Activated T-cell treated with anti-CD3 and anti-CD28 coated beads for 24 hours (primary cell): Measurements from ENCODE around the gene TRAF2.
"Not testable (repeated sequence)": the region's sequence is repeated elsewhere in the genome, so short reads cannot be mapped to it uniquely, and the experiment has no call there.

Experiments
- DNase-seq: peaks from one replicate; pipeline ENCODE4 v3.0.0-alpha.2; 2020; ENCODE audit warnings: low read depth

TRAF2 gene

DNA sequence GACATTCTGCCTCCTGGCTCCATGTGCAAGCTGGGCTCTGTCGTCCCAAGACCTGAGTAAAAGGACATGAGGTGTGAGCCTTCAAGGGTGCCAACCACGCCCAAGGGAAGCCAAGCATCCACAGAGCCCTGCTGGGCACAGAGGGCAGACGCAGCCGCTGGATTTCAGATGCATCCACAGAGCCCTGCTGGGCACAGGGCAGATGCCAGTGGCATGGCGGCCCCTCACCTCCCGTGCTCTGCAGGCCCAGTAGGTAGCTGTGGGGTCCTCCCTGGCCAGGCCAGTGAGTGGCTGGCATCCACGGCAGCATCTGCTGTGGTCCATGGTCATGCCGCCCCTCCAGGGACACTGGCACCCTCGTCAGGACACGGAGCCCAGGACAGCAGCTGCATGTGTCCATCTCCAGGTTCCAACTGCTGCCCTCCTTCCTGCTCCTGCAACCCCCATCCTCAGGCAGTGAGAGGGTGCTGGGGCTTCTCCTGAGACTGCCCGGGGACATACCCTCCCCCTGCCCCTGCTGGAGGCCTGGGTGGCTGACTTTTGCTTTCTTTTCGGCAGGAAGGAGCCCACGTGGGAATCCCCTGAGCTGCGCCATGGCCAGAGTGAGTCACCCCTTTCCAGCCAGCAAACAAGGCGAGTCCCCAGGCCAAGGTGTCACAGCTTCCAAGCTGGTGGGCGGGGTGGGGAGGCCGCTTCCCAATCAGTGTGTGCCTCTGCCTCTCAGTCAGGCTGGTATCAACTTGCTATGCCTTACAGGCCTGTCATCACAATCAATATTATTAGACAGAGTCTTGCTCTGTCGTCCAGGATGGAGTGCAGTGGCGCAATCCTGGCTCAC, 4.0 kb upstream of the TRAF2 start:
- peak; percentile 87 for DNase-seq

DNA sequence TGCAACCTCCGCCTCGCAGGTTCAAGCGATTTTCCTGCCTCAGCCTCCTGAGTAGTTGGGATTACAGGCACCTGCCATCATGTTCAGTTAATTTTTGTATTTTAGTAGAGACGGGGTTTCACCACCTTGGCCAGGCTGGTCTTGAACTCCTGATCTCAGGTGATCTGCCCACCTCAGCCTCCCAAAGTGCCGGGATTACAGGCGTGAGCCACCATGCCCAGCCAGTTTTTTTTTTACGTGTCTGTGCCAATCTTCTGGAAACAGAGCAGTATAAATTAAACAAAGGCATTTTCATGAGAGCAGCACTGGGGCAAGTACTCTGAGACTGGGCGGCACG, 3.4 kb upstream of the TRAF2 start:
- DNase-seq = not testable (repeated sequence)

- not testable (repeated sequence) for DNase-seq
These were observed 2.6 kb upstream of the TRAF2 start for GRCh38 chr9:136883670-136884069.

GRCh38 chr9:136886610-136887597, 588 bp downstream of the TRAF2 start:
- no peak for DNase-seq

GRCh38 chr9:136888454-136888853, 2.1 kb downstream of the TRAF2 start:
- DNase-seq = no peak

DNA sequence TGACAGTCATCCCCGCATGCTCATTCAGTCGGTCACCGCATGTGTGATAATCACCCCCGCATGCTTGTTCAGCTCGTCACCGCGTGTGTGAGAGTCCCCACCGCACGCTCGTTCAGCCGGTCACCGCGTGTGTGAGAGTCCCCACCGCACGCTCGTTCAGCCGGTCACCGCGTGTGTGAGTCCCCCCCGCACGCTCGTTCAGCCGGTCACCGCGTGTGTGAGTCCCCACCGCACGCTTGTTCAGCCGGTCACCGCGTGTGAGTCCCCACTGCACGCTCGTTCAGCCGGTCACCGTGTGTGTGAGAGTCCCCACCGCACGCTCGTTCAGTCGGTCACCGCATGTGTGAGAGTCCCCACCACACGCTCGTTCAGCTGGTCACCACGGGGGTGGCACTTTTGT, 3.5 kb downstream of the TRAF2 start:
- DNase-seq = no peak

DNA sequence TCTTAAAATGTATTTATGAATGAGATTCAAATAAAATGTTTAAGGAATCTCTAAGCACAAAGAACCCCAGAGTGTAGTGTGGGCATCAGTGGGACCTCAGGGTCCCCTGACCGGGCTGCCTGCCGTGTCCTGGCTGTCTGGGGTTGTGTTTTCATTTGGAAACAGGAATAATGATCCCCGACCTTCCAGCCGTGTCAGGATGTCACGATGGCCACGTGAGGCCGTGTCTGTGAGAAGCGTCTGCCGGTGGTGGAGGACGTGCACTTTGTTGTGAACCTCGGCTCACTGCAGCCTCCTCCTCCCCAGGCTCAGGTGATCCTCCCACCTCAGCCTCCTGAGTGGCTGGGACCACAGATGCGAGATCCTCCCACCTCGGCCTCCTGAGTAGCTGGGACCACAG, 4.3 kb downstream of the TRAF2 start:
- no peak for DNase-seq

GRCh38 chr9:136896027-136896426, 9.7 kb downstream of the TRAF2 start:
- DNase-seq = no peak

DNA sequence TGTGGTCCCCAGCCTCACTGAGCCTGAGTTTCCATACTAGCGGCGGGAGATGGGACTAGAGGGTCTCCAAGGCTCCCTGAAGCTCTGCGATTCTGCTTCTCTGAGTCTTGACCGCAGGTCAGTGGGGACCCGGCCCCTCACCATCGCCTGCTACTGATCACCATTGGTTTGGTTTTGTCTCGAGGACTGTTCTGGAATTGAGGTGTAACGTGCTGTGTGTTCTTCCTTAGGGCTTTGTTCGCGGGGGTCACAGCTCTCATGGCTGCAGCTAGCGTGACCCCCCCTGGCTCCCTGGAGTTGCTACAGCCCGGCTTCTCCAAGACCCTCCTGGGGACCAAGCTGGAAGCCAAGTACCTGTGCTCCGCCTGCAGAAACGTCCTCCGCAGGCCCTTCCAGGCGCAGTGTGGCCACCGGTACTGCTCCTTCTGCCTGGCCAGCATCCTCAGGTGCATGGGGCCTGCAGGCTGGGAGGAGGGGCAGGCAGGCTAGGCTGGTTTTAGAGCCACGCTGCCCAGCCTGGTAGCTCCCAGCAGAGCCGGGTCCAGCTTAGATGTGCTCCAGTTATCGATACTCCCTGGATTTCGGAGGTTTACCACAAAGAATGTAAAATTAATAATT, 12.3 kb downstream of the TRAF2 start:
- DNase-seq = no peak

GRCh38 chr9:136899196-136899595, 12.9 kb downstream of the TRAF2 start:
- no peak for DNase-seq

- no peak for DNase-seq
These were observed 14.2 kb downstream of the TRAF2 start for GRCh38 chr9:136900556-136900955.

- no peak for DNase-seq
These were observed 14.7 kb downstream of the TRAF2 start for GRCh38 chr9:136900988-136901515.

DNA sequence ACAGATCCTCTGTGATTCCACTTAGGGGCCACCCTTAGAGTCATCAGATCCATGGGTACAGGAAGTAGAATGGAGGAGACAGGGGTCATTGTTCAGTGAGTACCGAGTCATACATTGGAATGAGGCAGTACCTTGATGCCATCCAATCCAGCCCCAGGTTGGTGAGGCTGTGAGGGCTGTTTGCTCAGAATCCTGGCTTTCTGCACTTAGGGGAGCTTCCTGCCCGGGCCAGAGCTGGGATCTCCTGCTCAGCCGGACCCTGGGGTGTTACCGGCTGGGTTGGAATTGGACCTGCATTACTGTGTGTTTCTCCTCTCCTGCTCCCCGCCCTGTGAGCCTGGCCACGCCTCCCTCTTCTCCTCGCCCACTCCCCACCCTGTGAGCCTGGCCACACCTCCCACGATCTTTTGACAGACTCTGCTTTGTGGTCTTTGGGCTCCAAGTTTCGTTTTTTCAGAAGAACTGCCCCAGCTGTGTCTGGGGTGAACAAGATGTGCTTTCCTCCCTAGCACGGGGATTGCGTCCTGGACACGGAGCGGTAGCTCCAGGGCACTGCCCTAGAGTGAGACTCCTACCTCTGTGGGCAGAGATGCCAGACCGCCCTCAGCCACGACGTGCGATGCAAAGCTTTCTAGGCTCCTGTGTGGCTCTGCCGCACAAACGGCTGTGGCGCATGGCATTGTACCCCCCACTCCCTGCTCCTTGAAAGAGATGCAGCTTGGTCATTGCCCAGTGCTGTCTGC, 15.4 kb downstream of the TRAF2 start:
- peak; percentile 72 for DNase-seq

DNA sequence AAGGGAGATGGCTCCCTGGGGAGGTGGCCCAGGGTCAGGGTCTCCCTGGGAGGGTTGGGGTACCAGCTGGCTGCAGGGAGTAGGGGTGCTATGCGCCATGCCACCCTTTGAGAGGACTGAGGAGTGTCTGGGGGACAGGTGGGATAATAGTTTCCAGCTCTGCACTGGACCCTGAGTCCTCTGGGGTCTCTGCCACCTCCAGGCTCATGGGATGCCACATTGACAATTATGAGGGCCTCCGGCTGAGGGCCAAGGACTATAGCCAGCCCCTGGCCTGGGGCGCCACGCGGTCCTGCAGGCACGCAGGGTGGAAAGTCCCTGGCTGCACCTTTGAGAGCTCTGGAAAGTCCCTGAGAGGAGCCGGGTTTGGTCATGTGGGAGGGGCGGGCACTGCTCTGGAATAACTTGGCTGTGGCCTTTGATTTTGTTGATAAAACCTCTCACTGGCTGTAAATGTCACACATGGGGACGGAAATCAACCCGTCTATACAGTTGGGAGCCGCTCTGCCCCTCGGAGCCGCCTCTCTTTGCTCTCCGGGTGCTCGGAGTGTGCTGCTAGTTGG, 16.0 kb downstream of the TRAF2 start:
- peak; percentile 84 for DNase-seq

DNA sequence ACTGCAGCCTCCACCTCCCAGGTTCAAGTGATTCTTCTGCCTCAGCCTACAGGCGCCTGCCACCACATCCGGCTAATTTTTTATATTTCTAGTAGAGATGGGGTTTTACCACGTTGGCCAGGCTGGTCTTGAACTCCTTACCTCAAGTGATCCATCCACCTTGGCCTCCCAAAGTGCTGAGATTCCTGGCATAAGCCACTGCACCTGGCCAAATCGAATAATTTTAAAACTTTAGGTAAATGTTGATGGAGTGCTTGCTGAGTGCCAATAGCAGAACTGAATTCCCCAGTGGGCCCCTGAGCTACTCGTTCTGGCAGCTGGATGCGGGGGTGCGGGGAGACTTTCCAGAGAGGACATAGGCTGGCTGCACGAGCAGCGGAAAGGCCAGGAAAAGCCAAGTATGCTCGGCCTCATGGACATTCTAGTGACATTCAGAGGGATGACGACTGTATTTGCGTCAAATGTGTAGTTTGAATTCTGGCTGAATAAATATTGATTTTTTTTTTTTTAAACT, 16.8 kb downstream of the TRAF2 start:
- no peak for DNase-seq

DNA sequence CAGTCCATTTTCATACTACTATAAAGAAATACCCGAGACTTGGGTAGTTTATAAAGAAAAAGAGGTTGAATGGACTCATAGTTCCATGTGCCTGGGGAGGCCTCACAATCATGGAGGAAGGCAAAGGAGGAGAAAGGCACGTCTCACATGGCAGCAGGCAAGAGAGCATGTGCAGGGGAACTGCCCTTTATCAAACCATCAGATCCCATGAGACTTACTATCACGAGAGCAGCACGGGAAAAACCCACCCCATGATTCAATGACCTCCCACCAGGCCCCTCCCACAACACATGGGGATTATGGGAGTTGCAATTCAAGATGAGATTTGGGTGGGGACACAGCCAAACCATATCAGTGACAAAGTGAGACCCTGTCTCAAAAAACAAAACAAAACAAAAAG, 19.9 kb downstream of the TRAF2 start:
- DNase-seq = no peak

GRCh38 chr9:136907011-136907914, 20.9 kb downstream of the TRAF2 start:
- no peak for DNase-seq

DNA sequence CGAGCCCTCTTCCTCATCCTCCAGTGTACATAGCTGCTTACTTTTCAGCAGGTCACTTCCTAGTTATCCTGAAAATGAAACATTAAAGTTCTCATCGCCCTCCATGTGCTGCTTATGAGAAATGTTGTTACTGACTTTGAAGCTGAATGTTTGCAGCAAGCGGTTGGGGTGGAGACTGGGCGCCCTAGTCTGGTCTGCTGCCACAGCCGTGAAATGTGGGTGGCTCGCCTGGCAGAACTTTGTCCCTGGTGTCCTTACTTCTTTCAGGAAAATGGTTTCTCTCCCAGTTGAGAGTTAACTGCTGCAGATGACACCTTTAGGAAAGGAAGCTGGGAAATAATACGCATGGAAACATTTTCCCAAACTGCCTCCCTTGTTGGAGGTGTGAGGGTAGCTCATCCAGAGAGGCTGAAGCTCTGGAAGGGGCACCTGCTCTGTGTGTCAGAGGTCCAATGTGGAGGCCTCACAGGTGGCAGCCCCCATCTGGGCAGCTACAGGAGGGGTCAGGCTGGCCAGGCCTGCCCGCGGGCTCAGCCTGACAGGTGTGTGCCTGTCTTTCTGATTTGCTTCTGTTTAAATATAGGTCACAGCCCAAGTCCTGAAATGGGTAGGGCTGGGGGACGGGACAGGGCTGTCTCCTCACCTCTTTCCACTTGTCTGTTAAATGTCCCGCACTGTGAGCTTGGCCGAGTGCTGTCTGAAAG, 24.0 kb downstream of the TRAF2 start:
- no peak for DNase-seq

GRCh38 chr9:136910901-136911245, 24.6 kb downstream of the TRAF2 start:
- DNase-seq = no peak
